Fibroblast of lung (primary cell): ENCODE data around the gene PFDN1.

Source experiments
- CTCF ChIP-seq, 2 donors: IDR thresholded peaks in 1 of 2; conservative IDR thresholded peaks in 1 of 2; 1 replicate in 1 of 2; 2 replicates in 1 of 2; pipeline ENCODE4 v1.5.1; 2011 to 2012; ENCODE audit warnings: low read length in 2 of 2, control low read depth in 1 of 2, inconsistent platforms in 1 of 2, low read depth in 1 of 2, mild to moderate bottlenecking in 1 of 2
- EZH2 ChIP-seq: IDR thresholded peaks from 2 replicates; pipeline ENCODE4 v1.5.1; 2012; ENCODE audit warnings: low read length, control low read depth, mild to moderate bottlenecking; ENCODE audit errors: missing control alignments

DNA sequence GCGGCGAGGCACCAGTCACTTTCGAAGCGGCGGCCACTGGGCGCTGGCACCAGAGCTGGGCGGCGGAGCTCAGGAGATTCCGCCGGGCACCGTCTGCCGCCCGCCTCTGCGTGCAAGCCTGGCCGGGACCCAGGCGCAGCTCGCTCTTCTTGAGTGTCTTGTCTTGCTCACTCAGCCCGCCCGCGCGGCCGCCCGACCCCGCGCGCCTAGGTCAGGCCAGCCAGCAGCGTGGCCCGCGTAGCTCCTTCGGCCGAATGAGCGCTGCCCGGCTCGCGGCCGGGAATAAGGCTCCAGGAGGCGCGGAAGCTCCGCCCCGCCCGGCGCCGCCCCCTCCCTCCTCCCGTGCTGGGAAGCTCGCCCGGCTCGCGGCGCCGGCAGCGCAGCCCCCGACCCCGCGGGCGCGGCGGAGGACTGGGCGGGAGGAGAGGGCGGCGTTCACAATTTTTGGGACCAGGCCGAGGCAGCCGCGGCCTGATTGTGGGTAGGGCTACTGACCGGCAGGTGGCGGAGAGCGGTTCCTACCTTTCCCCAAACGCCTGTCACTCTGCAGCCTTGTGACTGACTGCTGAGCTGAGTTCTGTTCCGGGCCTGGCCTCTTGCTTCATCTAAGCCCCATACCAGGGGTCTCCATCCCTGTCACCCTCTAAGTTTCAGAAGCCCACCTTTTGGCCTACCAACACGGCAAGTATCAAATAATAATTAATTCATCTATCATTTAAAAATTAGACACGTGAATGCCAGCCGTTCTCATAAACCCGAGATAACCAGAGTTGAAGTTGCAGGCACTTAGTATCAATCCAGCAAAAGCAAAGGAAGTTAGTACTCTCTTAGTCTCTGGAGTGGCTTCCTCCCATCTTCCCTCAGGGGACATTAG lies 43.7 kb upstream of the PFDN1 start, which contains the start of gene HBEGF:
- TF ChIP-seq EZH2 (no peak), CTCF (conservative IDR thresholded peaks at IDR 0.05 in 1 of 2, IDR thresholded peaks at IDR 0.05 in 1 of 2; ENCODE audit: low read depth in 1 of 2, low read length in 2 of 2) (peak; percentile 25 to 35)
